NCI-H187 treated with DMSO at 0.1 percent for 48 hours (cell line): ENCODE results near the gene UBE2G2.

Experiments
- DNase-seq: peaks from one replicate; lab custom pipeline; 2025; lab: John Stamatoyannopoulos, UW

UBE2G2 gene

GRCh38 chr21:44749116-44749758 lies 52.4 kb downstream of the UBE2G2 start:
- DNase-seq: no peak

- no peak for DNase-seq
These were observed 53.0 kb downstream of the UBE2G2 start for GRCh38 chr21:44748621-44749020.

- DNase-seq: peak; percentile 27
These were observed 59.0 kb downstream of the UBE2G2 start for GRCh38 chr21:44742418-44743153.

GRCh38 chr21:44741921-44742320 lies 59.7 kb downstream of the UBE2G2 start:
- no peak for DNase-seq

- no peak for DNase-seq
These were observed 60.9 kb downstream of the UBE2G2 start for GRCh38 chr21:44740742-44741141.

GRCh38 chr21:44739316-44739715 lies 62.3 kb downstream of the UBE2G2 start:
- DNase-seq: no peak

GRCh38 chr21:44738621-44739020 lies 63.0 kb downstream of the UBE2G2 start:
- DNase-seq: no peak

- DNase-seq: no peak
These were observed 63.8 kb downstream of the UBE2G2 start for GRCh38 chr21:44737706-44738354.

GRCh38 chr21:44736291-44737004 lies 65.2 kb downstream of the UBE2G2 start:
- DNase-seq: no peak

- no peak for DNase-seq
These were observed 65.8 kb downstream of the UBE2G2 start for GRCh38 chr21:44735821-44736220.

- DNase-seq: no peak
These were observed 66.8 kb downstream of the UBE2G2 start for GRCh38 chr21:44734841-44735240.

- no peak for DNase-seq
These were observed 67.4 kb downstream of the UBE2G2 start for GRCh38 chr21:44734026-44734745.

- no peak for DNase-seq
These were observed 68.7 kb downstream of the UBE2G2 start for GRCh38 chr21:44732956-44733355.

- DNase-seq: no peak
These were observed 69.4 kb downstream of the UBE2G2 start for GRCh38 chr21:44732263-44732662.

- no peak for DNase-seq
These were observed 70.6 kb downstream of the UBE2G2 start for GRCh38 chr21:44730951-44731579.

GRCh38 chr21:44730028-44730395 lies 71.6 kb downstream of the UBE2G2 start:
- no peak for DNase-seq

GRCh38 chr21:44729336-44730027 lies 72.1 kb downstream of the UBE2G2 start:
- DNase-seq: no peak

GRCh38 chr21:44728716-44729115 lies 72.9 kb downstream of the UBE2G2 start:
- DNase-seq: no peak

GRCh38 chr21:44727757-44728156 lies 73.9 kb downstream of the UBE2G2 start:
- DNase-seq: no peak

- DNase-seq: no peak
These were observed 74.3 kb downstream of the UBE2G2 start for GRCh38 chr21:44727321-44727720.

GRCh38 chr21:44726826-44727225 lies 74.8 kb downstream of the UBE2G2 start:
- DNase-seq: no peak
